ENCODE measurements around the gene PLCB4. TPM values are rescaled to one million over a fixed set of nuclear protein-coding genes. Genes with fewer than 3 reads are reported as not detected.

Gene PLCB4
- total RNA-seq, 1 donor from 2014 or later, result 20.6 TPM

DNA sequence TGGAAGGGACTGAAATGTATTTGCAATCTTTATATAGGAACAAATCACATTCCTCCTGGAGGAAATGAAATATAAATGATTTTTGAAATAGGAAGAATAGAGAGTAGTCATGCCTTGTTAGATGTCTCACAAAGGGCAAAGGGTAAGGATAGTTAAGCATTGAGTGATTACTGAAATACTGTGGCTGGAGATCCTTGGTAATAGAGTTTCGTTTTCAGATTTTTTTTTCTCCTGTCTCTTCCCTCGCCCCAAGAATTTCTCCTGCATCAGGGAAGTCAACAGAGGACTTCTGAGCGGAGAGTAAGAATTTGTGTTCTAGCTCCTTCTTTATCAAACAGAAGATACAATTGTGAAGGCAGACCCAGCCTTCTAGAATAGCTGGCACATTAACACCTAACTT is 79.4 kb downstream of the PLCB4 start:
- Histone ChIP-seq H4K20me1 (ENCODE audit: low read depth) (no peaks in the 10 kb centered on the region), H3K79me2 (ENCODE audit: low read depth) (peaks cover 3% of the 10 kb centered on the region), H3F3A (ENCODE audit: low read depth) (no peaks in the 10 kb centered on the region), H3K4me3 (no peak overlapping the region), H3K9ac (no peak overlapping the region), H3K4me2 (no peak overlapping the region), H2AFZ (replicated peaks) (no peak overlapping the region), H3K36me3 (no peaks in the 10 kb centered on the region), H3K4me1 (peaks cover 10% of the 10 kb centered on the region), H3K27ac (no peak overlapping the region), H3K9me3 (ENCODE audit: low read depth) (no peaks in the 10 kb centered on the region), H3K27me3 (no peaks in the 10 kb centered on the region)
- H3K4me1 Mint-ChIP-seq, result peaks cover 10% of the 10 kb centered on the region
- no peak overlapping the region for H3K27ac Mint-ChIP-seq
- H3K36me3 Mint-ChIP-seq, result peaks cover 2% of the 10 kb centered on the region
- H3K4me3 Mint-ChIP-seq, result no peak overlapping the region
- peaks cover 2% of the 10 kb centered on the region for H3K27me3 Mint-ChIP-seq (ENCODE audit: insufficient read depth, low read depth)
- TF ChIP-seq EZH2phosphoT487 (IDR thresholded peaks at IDR 0.05) (no peak), EZH2 (IDR thresholded peaks at IDR 0.05) (no peak)
- TF ChIP-seq, protein P1, sequence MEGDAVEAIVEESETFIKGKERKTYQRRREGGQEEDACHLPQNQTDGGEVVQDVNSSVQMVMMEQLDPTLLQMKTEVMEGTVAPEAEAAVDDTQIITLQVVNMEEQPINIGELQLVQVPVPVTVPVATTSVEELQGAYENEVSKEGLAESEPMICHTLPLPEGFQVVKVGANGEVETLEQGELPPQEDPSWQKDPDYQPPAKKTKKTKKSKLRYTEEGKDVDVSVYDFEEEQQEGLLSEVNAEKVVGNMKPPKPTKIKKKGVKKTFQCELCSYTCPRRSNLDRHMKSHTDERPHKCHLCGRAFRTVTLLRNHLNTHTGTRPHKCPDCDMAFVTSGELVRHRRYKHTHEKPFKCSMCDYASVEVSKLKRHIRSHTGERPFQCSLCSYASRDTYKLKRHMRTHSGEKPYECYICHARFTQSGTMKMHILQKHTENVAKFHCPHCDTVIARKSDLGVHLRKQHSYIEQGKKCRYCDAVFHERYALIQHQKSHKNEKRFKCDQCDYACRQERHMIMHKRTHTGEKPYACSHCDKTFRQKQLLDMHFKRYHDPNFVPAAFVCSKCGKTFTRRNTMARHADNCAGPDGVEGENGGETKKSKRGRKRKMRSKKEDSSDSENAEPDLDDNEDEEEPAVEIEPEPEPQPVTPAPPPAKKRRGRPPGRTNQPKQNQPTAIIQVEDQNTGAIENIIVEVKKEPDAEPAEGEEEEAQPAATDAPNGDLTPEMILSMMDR (IDR thresholded peaks at IDR 0.05), result no peak
- DNase-seq (ENCODE audit: low spot score), result no peak
- peaks cover 15% of the 10 kb centered on the region for H3K9me3 Mint-ChIP-seq

DNA sequence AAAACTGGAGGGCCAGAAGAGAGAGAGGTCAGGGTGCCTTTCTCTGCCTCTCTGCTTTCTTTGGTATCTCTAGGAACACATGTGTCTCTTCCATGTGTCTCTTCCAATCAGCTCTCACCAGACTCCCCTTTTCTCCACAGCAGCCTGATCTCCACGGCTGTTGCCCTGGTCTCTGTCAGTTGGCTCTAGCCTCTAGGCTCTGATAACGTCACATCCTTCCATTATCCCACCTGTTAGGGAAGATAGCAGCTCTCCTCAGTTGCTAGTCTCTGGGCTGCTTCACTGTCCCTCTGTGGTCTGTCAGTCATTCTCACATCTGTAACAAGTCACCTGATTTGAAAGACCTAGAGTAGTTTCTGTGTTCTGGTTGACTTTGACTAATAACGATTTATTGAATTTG is 80.2 kb downstream of the PLCB4 start:
- no peak overlapping the region for H3K4me3 ChIP-seq
- no peak overlapping the region for H3K4me2 ChIP-seq
- no peaks in the 10 kb centered on the region for H3F3A ChIP-seq (ENCODE audit: low read depth)
- no peak overlapping the region for H2AFZ ChIP-seq (replicated peaks)
- H3K4me3 Mint-ChIP-seq, result no peak overlapping the region
- no peaks in the 10 kb centered on the region for H3K27me3 ChIP-seq
- peaks cover 19% of the 10 kb centered on the region for H3K9me3 Mint-ChIP-seq
- no peaks in the 10 kb centered on the region for H3K36me3 ChIP-seq
- peaks cover 3% of the 10 kb centered on the region for H3K79me2 ChIP-seq (ENCODE audit: low read depth)
- no peak overlapping the region for H3K9ac ChIP-seq
- H3K36me3 Mint-ChIP-seq, result peaks cover 5% of the 10 kb centered on the region
- H3K9me3 ChIP-seq (ENCODE audit: low read depth), result no peaks in the 10 kb centered on the region
- no peak for TF ChIP-seq EZH2 (IDR thresholded peaks at IDR 0.05)
- no peak for TF ChIP-seq EZH2phosphoT487 (IDR thresholded peaks at IDR 0.05)
- TF ChIP-seq, protein P1 (IDR thresholded peaks at IDR 0.05), result no peak
- H3K4me1 Mint-ChIP-seq, result peaks cover 10% of the 10 kb centered on the region
- no peak for DNase-seq (ENCODE audit: low spot score)
- H3K27ac ChIP-seq, result no peak overlapping the region
- peaks cover 2% of the 10 kb centered on the region for H3K27me3 Mint-ChIP-seq (ENCODE audit: insufficient read depth, low read depth)
- H3K4me1 ChIP-seq, result peaks cover 6% of the 10 kb centered on the region
- no peak overlapping the region for H3K27ac Mint-ChIP-seq
- no peaks in the 10 kb centered on the region for H4K20me1 ChIP-seq (ENCODE audit: low read depth)

DNA sequence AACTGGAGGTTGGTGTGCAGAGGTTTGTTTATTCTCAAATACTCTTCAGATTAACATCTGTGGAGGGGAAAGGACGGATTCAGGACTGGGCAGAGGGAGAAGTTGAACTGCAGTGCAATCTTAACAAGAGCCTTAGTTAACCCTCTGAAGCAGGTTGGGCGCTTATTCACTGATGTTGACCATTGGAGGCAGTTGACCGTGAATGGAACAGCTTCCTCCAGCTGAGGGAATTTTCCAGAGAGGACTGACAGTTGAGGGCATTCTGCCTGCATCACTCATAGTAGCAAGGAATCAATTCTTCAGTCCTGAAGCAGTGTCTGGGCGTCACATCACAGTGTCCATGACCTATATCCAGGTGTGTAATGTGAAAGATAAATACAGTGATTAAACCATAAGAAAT is 80.9 kb downstream of the PLCB4 start:
- Histone ChIP-seq H3K27ac (no peak overlapping the region), H3F3A (ENCODE audit: low read depth) (no peaks in the 10 kb centered on the region), H3K27me3 (no peaks in the 10 kb centered on the region), H3K4me1 (peaks cover 5% of the 10 kb centered on the region), H3K4me3 (no peak overlapping the region), H3K9ac (no peak overlapping the region), H3K79me2 (ENCODE audit: low read depth) (peaks cover 3% of the 10 kb centered on the region), H4K20me1 (ENCODE audit: low read depth) (no peaks in the 10 kb centered on the region), H3K4me2 (no peak overlapping the region), H2AFZ (replicated peaks) (no peak overlapping the region), H3K9me3 (ENCODE audit: low read depth) (no peaks in the 10 kb centered on the region), H3K36me3 (no peaks in the 10 kb centered on the region)
- DNase-seq (ENCODE audit: low spot score), result no peak
- H3K36me3 Mint-ChIP-seq, result peaks cover 5% of the 10 kb centered on the region
- peaks cover 2% of the 10 kb centered on the region for H3K27me3 Mint-ChIP-seq (ENCODE audit: insufficient read depth, low read depth)
- no peak overlapping the region for H3K27ac Mint-ChIP-seq
- no peak overlapping the region for H3K4me3 Mint-ChIP-seq
- H3K9me3 Mint-ChIP-seq, result peaks cover 19% of the 10 kb centered on the region
- peaks cover 9% of the 10 kb centered on the region for H3K4me1 Mint-ChIP-seq
- TF ChIP-seq EZH2phosphoT487 (IDR thresholded peaks at IDR 0.05) (no peak), EZH2 (IDR thresholded peaks at IDR 0.05) (no peak)
- TF ChIP-seq, protein P1 (IDR thresholded peaks at IDR 0.05), result no peak
